Stimulated activated CD8-positive, alpha-beta memory T cell treated with anti-CD3 and anti-CD28 coated beads, Interleukin-2, amount 100 ng/mL, for 48 hours (primary cell): ENCODE measurements around the gene DNAJC1.
"Not testable (repeated sequence)": the region's sequence is repeated elsewhere in the genome, so short reads cannot be mapped to it uniquely, and the experiment has no call there.

Experiments
- DNase-seq, 2 donors: peaks; one replicate each; pipeline ENCODE4 v3.0.0-alpha.2; 2020; ENCODE audit warnings: low read depth in 2 of 2

DNAJC1 gene

GRCh38 chr10:21727452-21728168, 275.9 kb downstream of the DNAJC1 start:
- no peak for DNase-seq

DNA sequence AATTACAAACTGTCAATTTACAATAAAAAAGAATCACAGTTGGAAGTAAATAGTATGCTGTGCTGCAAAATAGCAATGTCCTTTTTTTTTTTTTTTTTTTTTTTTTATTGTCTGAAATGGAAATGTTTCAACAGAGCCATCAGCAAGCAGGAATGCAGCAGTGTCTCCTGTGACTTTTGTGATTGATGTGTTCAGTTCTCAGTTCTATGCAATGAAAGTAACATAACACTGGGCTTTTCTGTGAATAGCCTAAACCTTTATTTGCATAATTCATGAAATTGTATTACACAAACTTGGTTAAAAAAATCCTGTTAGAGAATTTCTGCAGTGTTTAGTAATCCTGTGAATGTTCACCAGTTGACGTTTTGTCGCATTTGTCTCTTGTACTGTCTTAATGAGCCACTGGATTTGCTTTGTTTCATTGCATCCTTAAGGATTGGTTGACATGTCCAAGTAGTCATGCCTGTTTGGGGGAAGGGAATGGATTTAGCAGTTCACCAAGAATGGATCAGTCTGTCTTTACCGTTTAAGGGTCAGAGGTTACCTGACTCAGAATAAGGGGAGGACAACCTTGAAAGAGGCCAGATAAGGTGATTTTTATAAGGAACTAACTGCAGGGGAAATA, 276.8 kb downstream of the DNAJC1 start:
- no peak for DNase-seq

GRCh38 chr10:21724687-21725367, 278.7 kb downstream of the DNAJC1 start:
- no peak for DNase-seq

DNA sequence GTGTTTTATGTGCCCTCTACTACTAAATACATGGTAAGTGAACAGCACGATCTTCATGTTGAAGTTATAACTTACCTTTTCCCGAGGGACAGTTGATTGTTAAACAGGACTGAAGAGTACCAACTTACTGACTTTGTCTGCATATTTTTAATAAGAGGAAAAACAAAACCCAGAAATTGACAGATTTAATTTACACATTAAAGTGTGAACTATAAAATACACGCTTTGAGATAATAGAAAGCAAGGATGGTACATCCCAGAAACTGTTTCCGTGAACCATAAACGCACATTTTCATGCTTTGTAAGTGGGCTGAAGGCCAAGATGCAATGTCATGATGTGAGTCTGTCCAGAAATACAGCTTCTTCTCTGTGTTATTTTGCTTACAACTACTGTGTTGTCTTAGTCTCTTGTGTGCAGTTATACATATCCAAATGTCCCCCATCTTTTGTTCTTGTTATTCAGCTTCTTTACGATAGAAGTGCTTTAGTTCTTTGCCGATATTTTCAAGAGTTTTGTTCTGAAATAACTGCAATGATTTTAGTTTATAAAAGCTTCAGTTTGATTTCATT, 279.4 kb downstream of the DNAJC1 start:
- DNase-seq, result no peak

DNA sequence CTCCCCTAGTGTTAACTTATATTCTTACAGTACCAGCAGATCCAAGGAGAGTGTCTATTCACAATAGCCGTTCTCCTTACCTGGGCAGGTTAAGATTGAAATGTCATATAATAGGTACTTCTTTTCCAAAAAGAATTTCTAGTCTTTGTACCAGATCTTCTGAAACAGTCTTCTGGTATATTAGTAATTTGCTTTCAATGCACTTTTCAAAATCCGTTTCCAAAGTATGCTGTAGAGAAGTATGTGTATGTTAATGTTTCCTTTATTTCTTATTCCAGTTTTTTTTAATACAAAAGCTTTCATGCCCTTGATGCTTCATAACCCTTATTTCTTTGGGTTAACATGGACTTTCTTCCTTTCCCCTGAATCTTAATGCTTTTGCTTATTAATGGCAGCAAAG, 281.3 kb downstream of the DNAJC1 start:
- DNase-seq, result no peak

GRCh38 chr10:21721000-21721665, 282.4 kb downstream of the DNAJC1 start:
- no peak for DNase-seq

DNA sequence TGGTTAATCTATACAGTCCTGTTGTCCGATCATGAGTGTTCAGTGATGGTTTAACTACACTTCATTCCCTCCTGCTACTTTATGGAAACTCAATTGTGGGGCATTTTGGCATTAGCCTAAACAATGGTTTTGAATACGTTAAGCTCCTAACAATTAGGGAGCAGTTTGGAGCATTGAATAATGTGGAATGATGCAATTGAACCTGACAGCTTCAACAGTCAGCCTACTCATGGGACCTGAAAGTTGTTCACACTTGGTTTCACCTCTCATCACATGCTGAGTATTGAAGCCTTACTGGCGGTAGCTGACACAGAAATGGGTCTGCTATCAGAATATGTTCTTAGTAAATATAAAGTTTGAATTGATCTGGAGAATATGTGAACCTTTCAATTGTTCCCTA, 283.4 kb downstream of the DNAJC1 start:
- DNase-seq, result no peak

DNA sequence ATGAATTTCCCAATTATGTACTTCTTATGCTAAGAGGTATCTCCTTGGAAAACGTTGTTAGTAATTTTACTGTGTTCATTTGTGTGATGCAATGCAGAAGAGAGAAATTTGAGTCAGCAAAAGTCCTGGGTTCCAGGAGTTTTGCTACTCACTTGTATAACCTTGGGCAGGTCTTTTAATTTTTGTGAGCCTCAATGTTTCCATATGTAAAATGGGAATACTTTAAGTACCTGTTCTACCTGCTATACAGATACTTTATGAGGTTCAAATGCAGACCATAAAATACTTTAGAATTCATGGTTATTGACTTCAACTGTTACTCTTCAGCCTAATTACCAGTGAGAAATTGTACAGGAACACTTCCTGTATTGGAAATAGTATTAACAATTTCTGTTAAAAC, 284.0 kb downstream of the DNAJC1 start:
- DNase-seq, result no peak

- not testable (repeated sequence) for DNase-seq
Measured at GRCh38 chr10:21717437-21718054, 286.0 kb downstream of the DNAJC1 start.

DNA sequence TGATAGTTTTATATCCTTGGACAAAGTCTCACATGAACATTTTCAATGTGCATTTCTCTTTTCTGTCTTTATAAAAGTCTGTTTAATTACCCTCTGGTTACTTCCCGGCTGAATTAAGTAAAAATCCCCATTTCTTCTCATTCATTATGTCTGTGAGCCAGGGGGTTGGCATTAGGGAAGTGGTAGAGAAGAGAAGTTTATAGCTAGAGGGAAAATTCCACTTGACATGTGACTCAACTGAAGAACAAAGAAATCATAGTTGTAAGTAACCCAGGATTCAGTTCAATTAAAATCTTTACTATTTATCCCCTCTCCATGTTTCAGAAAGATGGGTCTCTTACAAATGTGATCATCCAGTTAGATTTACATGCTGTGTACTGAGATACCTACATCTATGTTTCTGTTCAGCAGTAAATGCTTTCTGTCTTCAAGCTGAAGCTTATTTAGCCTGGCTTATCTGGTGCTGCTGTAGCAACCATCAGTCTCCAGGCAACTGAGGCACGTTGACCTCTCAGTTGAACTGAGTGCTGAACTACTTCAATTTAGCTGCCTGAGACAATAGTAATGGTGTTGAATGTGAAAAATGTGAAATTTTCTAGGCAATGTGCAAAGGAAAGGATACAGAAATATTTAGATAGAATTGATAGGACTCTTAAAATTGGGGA, 287.9 kb downstream of the DNAJC1 start:
- DNase-seq, result no peak

DNA sequence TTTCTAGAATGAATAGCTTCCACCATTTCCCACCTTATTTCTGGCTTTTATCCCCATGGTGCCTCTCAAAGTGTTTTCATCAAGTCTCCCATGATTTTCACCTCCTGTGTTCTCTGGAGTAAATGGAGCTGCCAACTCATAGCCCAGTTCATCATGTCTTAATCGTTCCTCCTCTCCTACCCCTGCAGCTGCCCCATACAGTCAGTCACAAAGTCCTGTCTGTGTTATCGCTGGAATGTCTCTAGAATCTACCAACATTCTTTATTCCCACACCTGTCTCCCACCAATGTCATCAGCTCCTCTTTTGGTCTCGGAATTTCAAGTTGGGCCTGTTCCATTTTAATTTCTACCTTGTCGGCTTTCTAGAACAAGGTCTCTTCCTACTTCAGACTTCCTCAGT, 290.6 kb downstream of the DNAJC1 start:
- DNase-seq, result no peak

GRCh38 chr10:21707498-21707897, 296.0 kb downstream of the DNAJC1 start:
- no peak for DNase-seq
